Femur (tissue), 1 donor: ENCODE measurements around the gene LXN.

Experiments used
- DNase-seq: peaks from one replicate; pipeline ENCODE4 v3.0.0-alpha.2; 2017

LXN gene

DNA sequence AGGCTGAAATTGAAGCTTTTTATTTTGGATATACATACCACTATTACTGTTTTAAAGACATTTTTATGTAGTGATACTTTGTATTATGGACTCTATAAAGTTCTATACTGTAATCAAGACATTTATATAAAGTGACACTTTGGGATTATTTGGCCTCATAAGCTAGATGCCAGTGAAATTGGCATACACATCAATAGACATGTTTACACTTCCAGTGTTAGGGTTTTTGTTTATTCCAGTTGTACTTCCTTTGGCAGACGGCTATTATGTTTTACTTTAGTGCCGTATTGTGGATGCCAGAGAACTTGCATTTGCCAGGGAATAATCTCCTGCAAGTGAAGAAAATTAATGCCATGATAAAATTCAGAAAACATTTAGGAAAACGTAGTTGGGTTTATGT, 6.0 kb downstream of the LXN start:
- no peak for DNase-seq

DNA sequence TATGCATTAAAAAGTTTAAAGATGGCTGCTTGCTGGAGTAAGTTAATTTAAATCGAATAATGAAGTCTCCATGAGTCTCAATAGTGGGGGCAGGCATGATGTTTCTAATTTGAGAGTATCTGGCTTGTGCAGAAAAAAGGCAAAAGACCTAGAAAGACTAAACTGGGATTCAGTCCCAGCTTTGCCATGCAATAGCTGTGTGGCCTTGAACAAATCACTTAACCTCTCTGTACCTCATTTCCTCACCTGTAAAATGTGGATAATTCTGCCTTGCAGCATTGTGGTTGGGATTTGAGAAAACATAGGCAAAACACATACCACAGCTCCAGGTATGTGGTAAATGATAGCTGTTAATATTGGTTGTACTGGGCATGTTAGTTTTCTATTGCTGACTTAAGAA, 8.6 kb downstream of the LXN start:
- no peak for DNase-seq

DNA sequence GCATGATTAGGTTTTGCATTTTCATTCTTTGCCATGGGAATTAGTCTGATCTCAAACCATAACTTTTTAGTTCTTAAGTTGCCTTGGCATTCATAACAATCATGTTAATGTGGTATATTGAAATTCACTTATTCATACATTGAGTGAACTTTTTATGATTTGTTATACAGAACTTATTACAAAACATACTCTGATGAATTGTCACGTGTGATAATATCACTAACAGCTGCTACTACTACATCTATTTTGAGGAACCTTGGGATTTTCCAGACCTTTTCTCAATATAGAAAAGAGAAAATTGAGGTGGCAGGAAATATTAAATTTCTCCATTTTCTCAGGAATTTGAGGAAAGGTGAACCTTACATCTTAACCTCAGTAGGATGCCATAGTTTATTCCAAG, 9.2 kb downstream of the LXN start:
- no peak for DNase-seq

DNA sequence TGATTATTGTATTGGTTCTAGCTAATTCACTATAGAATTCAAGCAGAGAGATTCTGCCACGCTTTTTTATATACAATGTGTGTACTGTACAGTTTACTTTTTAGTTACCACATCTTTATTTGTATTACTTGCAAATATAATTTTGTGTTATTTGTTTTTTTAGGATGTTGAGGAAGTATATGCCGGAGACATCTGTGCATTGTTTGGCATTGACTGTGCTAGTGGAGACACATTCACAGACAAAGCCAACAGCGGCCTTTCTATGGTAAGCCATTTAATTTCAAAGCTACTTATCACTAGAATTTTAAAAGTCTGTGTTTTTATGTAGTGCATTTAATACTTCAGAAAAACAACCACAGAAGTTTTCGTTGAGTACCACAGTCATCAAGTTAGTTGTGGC, 11.7 kb downstream of the LXN start:
- DNase-seq = no peak

DNA sequence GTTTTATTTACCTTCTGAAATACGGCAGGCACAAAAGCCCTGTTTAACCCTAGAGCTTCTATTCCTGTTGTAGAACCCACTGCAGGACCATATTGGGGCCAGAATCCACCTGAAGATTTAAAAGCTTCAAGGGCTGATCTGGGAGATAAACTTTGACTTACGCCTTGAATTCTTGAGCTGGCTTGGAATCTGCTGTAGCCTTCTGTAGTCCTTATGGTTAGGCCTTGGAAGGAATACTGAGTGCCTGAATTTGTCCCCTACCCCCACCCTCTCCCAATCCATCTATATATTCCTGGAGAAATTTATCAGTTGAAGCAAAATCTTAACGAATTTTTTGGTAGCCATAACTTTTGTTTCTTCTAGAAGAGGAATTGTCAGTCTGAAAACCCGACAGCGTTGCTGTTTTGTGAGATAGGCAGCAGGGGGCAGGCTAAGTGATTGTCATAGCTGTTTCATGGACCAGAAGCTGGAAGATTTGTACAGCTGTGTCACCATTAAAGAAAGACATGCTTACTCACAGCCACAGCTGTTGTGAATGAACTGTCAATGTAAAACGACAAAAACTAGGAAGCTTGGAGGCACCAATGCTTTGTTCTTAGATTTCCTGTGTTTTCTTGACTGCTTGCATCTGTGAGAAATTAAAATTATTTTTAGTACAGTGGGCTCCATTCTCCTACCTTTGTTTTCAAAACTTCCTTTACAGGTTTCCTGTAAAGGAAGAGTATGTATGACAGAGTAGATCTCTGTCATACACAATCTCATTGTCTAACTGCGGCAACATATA, 12.8 kb downstream of the LXN start:
- DNase-seq = peak; percentile 67

DNA sequence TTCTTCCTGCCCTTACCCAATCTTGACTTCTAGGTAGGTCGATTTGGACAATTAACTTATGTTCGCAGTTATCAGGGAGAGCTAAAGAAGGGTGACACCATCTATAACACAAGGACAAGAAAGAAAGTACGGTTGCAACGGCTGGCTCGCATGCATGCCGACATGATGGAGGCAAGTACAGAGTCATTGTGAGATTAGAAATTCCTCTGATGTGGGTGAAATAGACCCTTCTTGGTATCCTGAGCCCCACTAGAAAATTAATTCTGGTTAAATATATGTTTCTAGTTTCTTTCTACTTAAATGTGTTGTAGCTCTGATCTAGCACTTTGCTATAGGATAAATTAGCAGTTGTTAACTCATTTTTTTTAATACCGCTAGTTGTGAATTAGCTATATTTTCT, 13.6 kb downstream of the LXN start:
- no peak for DNase-seq

DNA sequence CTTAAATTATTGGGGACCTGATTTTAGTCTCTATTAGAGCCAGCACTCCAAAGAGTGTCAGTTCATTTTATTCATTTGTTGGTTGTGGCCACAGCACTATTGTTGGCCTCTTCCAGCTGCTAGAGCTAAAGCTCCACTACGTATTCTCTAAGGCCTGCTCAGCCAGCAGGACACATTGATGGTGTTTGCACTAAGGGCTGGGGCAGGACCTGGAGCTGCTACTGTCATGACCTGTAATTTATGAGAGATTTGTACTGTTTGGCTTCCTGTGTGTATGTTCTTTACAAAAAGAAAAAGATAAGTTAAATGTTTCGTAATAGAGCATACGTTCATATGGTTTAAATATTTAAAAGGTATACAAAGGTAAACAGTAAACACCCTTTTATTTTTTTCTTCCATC, 20.0 kb downstream of the LXN start:
- DNase-seq = no peak

DNA sequence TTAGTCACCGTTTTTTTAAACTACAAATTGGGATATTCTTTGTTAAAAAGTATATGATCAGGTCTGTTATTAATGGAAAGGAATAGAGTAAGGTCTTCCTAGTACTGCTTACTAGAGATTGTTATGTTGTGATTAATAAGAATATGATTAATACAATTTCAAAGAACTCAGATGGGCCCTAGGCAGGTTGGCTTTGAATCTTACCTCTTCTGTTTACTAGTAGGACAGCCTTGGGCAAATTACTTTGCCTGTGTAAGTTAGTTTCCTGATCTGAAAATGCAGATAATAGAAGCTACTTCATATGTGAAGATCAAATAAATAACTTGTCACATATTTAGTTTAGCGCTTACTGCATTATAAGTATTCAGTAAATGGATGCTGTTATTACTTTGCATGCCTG, 21.3 kb downstream of the LXN start:
- DNase-seq = no peak

DNA sequence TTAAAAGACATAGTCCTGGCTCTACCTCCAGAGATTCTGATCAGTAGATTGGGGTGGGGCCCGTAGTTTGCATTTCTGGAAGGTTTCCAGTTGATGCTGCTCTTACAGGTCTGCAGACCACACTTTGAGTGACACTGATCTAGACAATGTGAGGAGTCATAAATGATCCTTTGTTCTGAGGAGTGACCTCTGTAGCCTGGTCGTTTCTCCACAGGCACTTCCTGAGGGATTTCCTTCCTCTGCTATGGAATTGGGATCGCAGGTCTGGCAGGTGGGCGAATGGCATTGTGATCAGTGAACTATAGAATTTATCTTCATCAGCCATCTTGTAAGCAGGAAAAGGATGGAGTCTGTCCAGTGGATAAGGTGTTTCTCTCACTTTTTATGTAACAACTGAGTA, 22.7 kb downstream of the LXN start:
- no peak for DNase-seq

DNA sequence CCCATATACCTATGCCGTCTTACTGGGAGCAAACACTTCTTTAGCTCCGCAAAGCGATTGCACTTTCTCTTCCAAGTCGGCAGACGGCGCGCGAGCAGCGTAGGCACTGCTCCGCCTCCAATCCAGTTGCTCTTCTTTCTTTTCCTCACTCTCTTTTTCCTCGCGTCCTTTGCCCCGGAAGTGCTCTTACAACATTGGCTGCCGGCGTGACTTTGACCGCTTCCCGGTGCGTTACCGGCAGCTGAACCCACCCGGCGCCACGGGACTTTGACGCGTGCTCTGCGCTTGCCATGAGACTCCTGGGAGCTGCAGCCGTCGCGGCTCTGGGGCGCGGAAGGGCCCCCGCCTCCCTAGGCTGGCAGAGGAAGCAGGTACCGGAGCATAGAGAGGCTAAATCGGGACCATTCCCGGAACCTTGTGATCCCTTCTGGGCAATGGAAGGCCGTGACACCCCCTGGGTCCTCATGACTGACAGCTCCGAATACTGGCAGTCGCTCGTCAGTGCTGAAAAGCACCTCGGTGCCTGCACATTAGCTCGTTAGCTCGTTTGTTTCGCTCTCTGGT, 28.0 kb downstream of the LXN start, which contains the start of gene GFM1:
TSS of gene GFM1 (plus strand) at position 183 of the 564 bp plus-strand sequence. CDS start at position 291, 108 bp downstream.
- DNase-seq = peak; percentile 96

DNA sequence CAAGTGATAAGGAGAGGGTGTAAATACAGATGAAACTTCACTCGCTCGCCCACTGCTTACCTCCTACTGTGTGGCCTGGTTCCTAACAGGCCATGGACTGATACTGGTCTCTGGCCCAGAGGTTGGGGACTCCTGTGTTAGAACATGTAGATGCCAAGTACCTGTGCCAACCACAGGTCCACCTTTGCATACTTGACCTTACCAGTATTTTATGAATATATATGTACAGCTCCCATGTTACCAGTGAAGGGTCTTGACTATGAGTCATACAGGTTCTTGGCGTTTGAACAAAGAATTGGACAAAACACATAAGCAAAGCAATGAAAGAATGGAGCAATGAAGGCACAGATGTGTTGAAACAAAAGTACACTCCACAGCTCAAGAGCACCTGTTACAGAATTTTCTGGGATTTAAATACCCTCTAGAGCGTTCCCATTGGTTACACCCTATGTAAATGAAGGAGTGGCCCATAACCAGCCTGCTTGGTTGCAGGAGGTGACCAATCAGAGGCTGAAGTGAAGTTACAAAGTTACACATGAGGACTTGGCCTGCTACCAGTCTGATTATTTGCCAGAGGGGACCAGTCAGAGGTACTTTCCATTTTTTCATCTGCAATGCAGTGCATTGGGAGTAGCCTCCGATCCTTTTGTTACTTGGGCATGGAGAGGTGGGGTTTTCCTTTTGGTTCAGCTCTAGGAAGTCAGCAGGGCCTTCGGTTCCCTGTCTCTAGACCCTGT, 29.8 kb downstream of the LXN start:
- no peak for DNase-seq

DNA sequence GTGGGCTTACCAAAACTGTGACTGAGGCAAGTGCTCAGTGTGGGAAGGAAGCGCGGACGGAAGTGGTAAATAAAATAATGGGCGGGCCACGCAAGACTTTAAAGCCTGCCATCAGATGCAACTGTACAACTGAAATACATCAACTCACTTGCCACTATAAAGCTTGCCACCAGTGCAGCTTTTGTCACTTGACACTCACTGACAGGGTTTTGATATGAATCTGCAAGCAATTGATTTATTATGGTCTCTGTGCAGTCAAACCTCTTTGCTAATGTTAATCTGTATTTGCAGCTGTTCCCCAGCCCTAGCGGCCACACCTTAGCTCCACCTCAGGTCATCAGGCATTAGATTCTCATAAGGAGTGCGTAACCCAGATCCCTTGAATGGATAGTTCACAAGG, 30.4 kb downstream of the LXN start:
- DNase-seq = no peak

DNA sequence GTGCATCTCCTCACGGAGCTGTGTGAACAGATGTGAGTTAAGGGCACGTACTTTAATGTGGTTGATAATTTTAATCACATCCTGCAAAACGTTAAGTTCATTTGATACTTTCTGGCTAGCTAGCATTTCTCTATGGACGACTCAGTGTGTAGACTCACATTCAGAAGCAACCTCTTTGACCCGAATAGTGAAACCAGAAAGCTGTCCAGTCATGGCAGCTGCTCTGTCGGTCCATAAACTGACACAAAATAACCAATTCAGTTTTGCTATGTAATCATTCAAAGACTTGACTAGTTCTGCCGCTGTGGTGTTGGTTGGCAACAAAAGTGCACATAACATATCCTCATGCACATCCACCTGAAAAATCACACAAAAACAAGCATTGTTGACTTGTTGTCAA, 31.8 kb downstream of the LXN start:
- DNase-seq = no peak

DNA sequence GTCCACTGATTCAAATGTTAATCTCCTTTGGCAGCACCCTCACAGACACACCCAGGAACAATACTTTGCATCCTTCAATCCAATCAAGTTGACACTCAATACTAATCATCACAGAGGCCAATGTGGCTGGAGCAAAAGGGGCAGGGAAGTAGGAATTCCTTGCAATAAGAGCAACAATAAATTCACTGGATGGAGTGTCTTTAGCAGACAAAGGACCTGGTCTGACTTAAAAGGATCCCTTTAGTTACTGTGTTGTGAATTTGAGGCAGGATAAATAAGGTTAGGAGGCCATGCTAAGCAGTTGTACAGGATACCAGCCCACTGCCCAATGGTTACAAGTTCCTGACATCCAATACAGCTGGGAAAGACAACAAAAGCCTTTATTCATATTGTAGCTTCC, 40.5 kb downstream of the LXN start:
- no peak for DNase-seq

DNA sequence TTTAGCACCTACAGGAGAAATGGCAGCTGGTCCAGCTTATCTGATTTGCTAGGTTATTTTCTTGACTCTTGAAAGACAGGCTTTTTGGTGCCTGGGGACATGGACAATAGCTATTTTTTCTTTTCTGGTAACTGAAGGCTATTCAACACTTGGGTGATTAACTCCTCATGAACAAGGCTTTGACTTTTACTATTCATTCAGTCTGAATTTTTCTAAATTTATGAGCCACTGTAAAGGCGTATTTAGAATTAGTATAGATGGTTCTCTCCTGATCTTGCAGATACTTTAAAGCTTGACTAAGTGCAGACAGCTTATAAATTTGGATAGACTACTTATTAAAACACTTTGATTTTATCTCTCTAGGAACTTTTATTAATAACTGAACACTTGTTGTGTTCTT, 46.6 kb downstream of the LXN start:
- DNase-seq = no peak

DNA sequence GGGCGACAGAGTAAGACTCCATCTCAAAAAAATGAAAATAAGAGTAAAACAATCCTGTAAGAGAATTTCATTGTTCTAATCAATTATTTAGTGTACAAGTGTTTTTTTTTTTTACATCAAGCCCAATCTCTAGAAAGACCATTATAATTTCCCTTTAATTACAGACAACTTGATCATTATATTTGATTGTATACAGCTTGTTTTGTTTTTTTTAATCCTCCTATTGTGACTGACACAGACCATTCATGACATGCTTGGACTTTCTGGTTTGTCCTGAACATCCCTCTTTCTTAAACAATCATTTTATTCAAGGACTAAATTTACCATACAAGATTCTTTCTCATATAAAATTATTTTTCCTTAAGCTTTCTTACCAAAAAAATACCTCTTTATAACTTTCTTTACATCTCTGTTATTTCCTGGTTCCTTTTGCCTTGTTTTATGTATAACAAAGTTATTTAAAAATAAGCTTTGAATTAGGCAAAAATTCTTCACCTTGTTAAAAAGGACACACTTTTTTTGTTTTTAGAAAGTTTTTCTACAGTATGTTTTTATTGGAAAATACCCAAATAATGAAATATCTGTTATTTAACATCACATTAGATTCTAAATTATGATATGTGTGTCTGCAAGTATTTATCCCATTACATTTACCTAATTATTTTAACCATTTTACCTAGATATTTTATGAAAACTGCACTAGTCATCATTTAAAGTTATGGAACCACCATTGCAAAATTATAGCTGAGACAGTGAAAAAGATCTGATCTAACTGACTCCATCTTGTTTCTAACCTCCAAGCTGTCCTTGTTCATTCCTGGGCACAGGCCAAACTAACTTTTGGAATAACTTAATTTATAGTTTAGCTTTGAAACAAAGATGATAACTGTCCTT, 54.2 kb downstream of the LXN start:
- no peak for DNase-seq
